Large intestine (tissue), 3 donors: ENCODE results near the gene FST. TPM values are rescaled to one million over a fixed set of nuclear protein-coding genes. Genes with fewer than 3 reads are reported as not detected.

ENCODE experiments used
- DNase-seq, 2 donors: peaks; one replicate each; pipeline versions ENCODE4 v3.0.0 to v3.0.0-alpha.2; 2013
- H3K27ac ChIP-seq: one replicate; pipeline ENCODE4 v1.5.1; 2013; ENCODE audit warnings: low read length
- H3K27me3 ChIP-seq: 2 replicates; pipeline ENCODE4 v1.6.1; 2013; ENCODE audit warnings: low read length; ENCODE audit not compliant: control insufficient read depth, insufficient read depth
- H3K36me3 ChIP-seq: 2 replicates; pipeline ENCODE4 v1.6.1; 2013; ENCODE audit warnings: low read length; ENCODE audit not compliant: control insufficient read depth, insufficient read depth
- H3K4me1 ChIP-seq: one replicate; pipeline ENCODE4 v1.6.1; 2013; ENCODE audit warnings: low read length; ENCODE audit not compliant: control insufficient read depth, insufficient read depth
- H3K4me3 ChIP-seq: one replicate; pipeline ENCODE4 v1.5.1; 2013; ENCODE audit warnings: low read length
- H3K9me3 ChIP-seq: one replicate; pipeline ENCODE4 v1.6.1; 2013; ENCODE audit warnings: mild to moderate bottlenecking, low read depth, low read length, moderate library complexity; ENCODE audit not compliant: control insufficient read depth
- WGBS: methylation state at CpG from one replicate; pipeline ENCODE4 v1.1.5; 2013; ENCODE audit warnings: low lambda C conversion rate; ENCODE audit not compliant: insufficient coverage; 5-methylcytosine and 5-hydroxymethylcytosine counted together
- polyA plus RNA-seq: library from polyadenylated mRNA; unstranded; fragments of 120-200 nt; gene quantifications from one replicate; pipeline ENCODE4 v1.2.1, GENCODE V29; 2013

FST gene
- polyA plus RNA-seq, 1 donor, result 3.9 TPM

GRCh38 chr5:53473633-53474032 lies 6.8 kb upstream of the FST start:
- Histone ChIP-seq H3K4me1 (no peaks in the 10 kb centered on the region), H3K36me3 (no peaks in the 10 kb centered on the region), H3K4me3 (no peak overlapping the region), H3K27me3 (peaks cover 13% of the 10 kb centered on the region), H3K27ac (no peak overlapping the region), H3K9me3 (no peaks in the 10 kb centered on the region)
- DNase-seq, result no peak

GRCh38 chr5:53475320-53475719 lies 5.1 kb upstream of the FST start:
- H3K4me3 ChIP-seq, result no peak overlapping the region
- DNase-seq, result no peak
- H3K27me3 ChIP-seq, result peaks cover 27% of the 10 kb centered on the region
- H3K9me3 ChIP-seq, result peaks cover 4% of the 10 kb centered on the region
- no peaks in the 10 kb centered on the region for H3K36me3 ChIP-seq
- no peaks in the 10 kb centered on the region for H3K4me1 ChIP-seq
- no peak overlapping the region for H3K27ac ChIP-seq
- 60% methylated on average over 1 of the region's 2 CpGs for WGBS

GRCh38 chr5:53476019-53476418 lies 4.4 kb upstream of the FST start:
- peaks cover 33% of the 10 kb centered on the region for H3K27me3 ChIP-seq
- H3K4me1 ChIP-seq, result peaks cover 3% of the 10 kb centered on the region
- no peak overlapping the region for H3K4me3 ChIP-seq
- H3K27ac ChIP-seq, result no peak overlapping the region
- 66% methylated on average over 2 of the region's 3 CpGs for WGBS
- DNase-seq, result no peak
- H3K9me3 ChIP-seq, result peaks cover 4% of the 10 kb centered on the region
- no peaks in the 10 kb centered on the region for H3K36me3 ChIP-seq

GRCh38 chr5:53476531-53477480 lies 3.6 kb upstream of the FST start:
- H3K27ac ChIP-seq, result no peak overlapping the region
- no peaks in the 10 kb centered on the region for H3K36me3 ChIP-seq
- H3K4me1 ChIP-seq, result peaks cover 8% of the 10 kb centered on the region
- no peak overlapping the region for H3K4me3 ChIP-seq
- H3K27me3 ChIP-seq, result peaks cover 41% of the 10 kb centered on the region
- peaks cover 4% of the 10 kb centered on the region for H3K9me3 ChIP-seq
- 88% methylated on average over 1 of the region's 3 CpGs for WGBS
- no peak for DNase-seq

GRCh38 chr5:53478411-53479044 lies 1.9 kb upstream of the FST start:
- peak; percentile 42 to 64 for DNase-seq
- Histone ChIP-seq H3K27me3 (peaks cover 46% of the 10 kb centered on the region), H3K27ac (no peak overlapping the region), H3K4me1 (peaks cover 16% of the 10 kb centered on the region), H3K4me3 (peak overlapping the region; percentile 16), H3K36me3 (no peaks in the 10 kb centered on the region), H3K9me3 (peaks cover 4% of the 10 kb centered on the region)
- WGBS, result 4% methylated on average over 4 of the region's 26 CpGs

- H3K27ac ChIP-seq, result peak overlapping the region; percentile 55
- peak overlapping the region; percentile 57 for H3K4me3 ChIP-seq
- peaks cover 51% of the 10 kb centered on the region for H3K27me3 ChIP-seq
- H3K36me3 ChIP-seq, result no peaks in the 10 kb centered on the region
- 1% methylated on average over 12 of the region's 15 CpGs for WGBS
- H3K9me3 ChIP-seq, result peaks cover 4% of the 10 kb centered on the region
- DNase-seq, result no peak
- peaks cover 16% of the 10 kb centered on the region for H3K4me1 ChIP-seq
Observed at GRCh38 chr5:53479045-53479589, 1.3 kb upstream of the FST start.

GRCh38 chr5:53479590-53480415 lies 626 bp upstream of the FST start:
- peak; percentile 19 to 56 for DNase-seq
- peaks cover 4% of the 10 kb centered on the region for H3K9me3 ChIP-seq
- peaks cover 51% of the 10 kb centered on the region for H3K27me3 ChIP-seq
- H3K36me3 ChIP-seq, result no peaks in the 10 kb centered on the region
- peak overlapping the region; percentile 55 for H3K27ac ChIP-seq
- WGBS, result 0% methylated on average over 1 of the region's 81 CpGs
- H3K4me3 ChIP-seq, result peak overlapping the region; percentile 57
- peaks cover 16% of the 10 kb centered on the region for H3K4me1 ChIP-seq

GRCh38 chr5:53481159-53481886 lies 894 bp downstream of the FST start:
- DNase-seq, result no peak
- Histone ChIP-seq H3K9me3 (peaks cover 4% of the 10 kb centered on the region), H3K36me3 (no peaks in the 10 kb centered on the region), H3K4me1 (peaks cover 16% of the 10 kb centered on the region), H3K27me3 (peaks cover 55% of the 10 kb centered on the region), H3K27ac (no peak overlapping the region), H3K4me3 (peak overlapping the region; percentile 55)
- 20% methylated on average over 1 of the region's 7 CpGs for WGBS

GRCh38 chr5:53481887-53482716 lies 1.7 kb downstream of the FST start:
- DNase-seq, result peak; percentile 52 to 74
- Histone ChIP-seq H3K4me3 (peak overlapping the region; percentile 55), H3K36me3 (no peaks in the 10 kb centered on the region), H3K27me3 (peaks cover 52% of the 10 kb centered on the region), H3K27ac (no peak overlapping the region), H3K4me1 (peaks cover 16% of the 10 kb centered on the region), H3K9me3 (peaks cover 4% of the 10 kb centered on the region)
- WGBS, result 2% methylated on average over 9 of the region's 36 CpGs
